B cell (primary cell): Measurements from ENCODE around the gene ATP8B3. TPM values are rescaled to one million over a fixed set of nuclear protein-coding genes. Genes with fewer than 3 reads are reported as not detected.

Source experiments
- ATAC-seq: fragments of 200-7000 bp; cut with Tn5 transposase; one replicate; pipeline ENCODE4 v1.10.0; 2021; ENCODE audit warnings: low read depth, mild to moderate bottlenecking, moderate number of reproducible peaks, moderate library complexity
- CTCF ChIA-PET: fragments of 350-600 bp; sonication (Branson Sonifier 250); formaldehyde crosslinking; loops from one replicate; lab custom pipeline; 2021; ENCODE audit warnings: antibody characterized with exemption, inconsistent platforms; lab: Charles Lee
- POLR2A ChIA-PET: fragments of 350-600 bp; sonication (Branson Sonifier 250); formaldehyde crosslinking; loops from one replicate; lab custom pipeline; 2021; ENCODE audit warnings: antibody characterized with exemption; lab: Charles Lee
- DNase-seq: peaks from one replicate; pipeline ENCODE4 v3.0.0; 2013
- H2AFZ ChIP-seq: 2 replicates; pipeline ENCODE4 v1.6.1; 2012; ENCODE audit warnings: mild to moderate bottlenecking, low read depth, low read length; ENCODE audit not compliant: insufficient read depth, poor library complexity, severe bottlenecking
- H3K27ac ChIP-seq, 2 donors: 1 replicate in 1 of 2; 2 replicates in 1 of 2; pipeline ENCODE4 v1.5.1; 2012 to 2013; ENCODE audit warnings: low read length in 2 of 2, mild to moderate bottlenecking in 2 of 2, moderate library complexity in 1 of 2
- H3K27me3 ChIP-seq, 4 experiments: fragments of 200-600 bp in 1 of 4; sonication (generic) in 1 of 4; replicated peaks in 1 of 4; 1 replicate in 2 of 4; 2 replicates in 2 of 4; pipeline versions ENCODE4 v1.6.1 to v1.7.0; 2013 to 2016; ENCODE audit warnings: low read length in 3 of 4, mild to moderate bottlenecking in 2 of 4, mixed read lengths in 1 of 4, moderate library complexity in 1 of 4; ENCODE audit not compliant: insufficient read depth in 4 of 4, control insufficient read depth in 3 of 4; ENCODE audit errors: control extremely low read depth in 1 of 4
- H3K36me3 ChIP-seq, 2 experiments: replicated peaks in 1 of 2; 1 replicate in 1 of 2; 2 replicates in 1 of 2; pipeline versions ENCODE4 v1.6.1 to v1.7.1; 2013; ENCODE audit warnings: low read length in 1 of 2; ENCODE audit not compliant: insufficient read depth in 2 of 2, control insufficient read depth in 1 of 2; ENCODE audit errors: control extremely low read depth in 1 of 2, extremely low read depth in 1 of 2
- H3K4me1 ChIP-seq, 2 donors: fragments of 200-600 bp in 1 of 2; sonication (generic) in 1 of 2; 1 replicate in 1 of 2; 2 replicates in 1 of 2; pipeline versions ENCODE4 v1.5.1 to v1.6.1; 2013 to 2017; ENCODE audit warnings: low read length in 2 of 2; ENCODE audit not compliant: control insufficient read depth in 2 of 2, insufficient read depth in 2 of 2
- H3K4me2 ChIP-seq: replicated peaks from 2 replicates; pipeline ENCODE3; 2012; ENCODE audit warnings: mild to moderate bottlenecking, low read depth, low read length; ENCODE audit not compliant: poor library complexity, severe bottlenecking
- H3K4me3 ChIP-seq, 5 experiments: fragments of 200-600 bp in 1 of 5; sonication (generic) in 1 of 5; 1 replicate in 3 of 5; 2 replicates in 2 of 5; pipeline versions ENCODE4 v1.5.1 to v1.7.0; 2011 to 2016; ENCODE audit warnings: low read length in 4 of 5, mild to moderate bottlenecking in 4 of 5, low read depth in 2 of 5, control low read depth in 1 of 5, moderate library complexity in 1 of 5; ENCODE audit not compliant: insufficient read depth in 1 of 5; ENCODE audit errors: control extremely low read depth in 1 of 5, extremely low read depth in 1 of 5
- H3K79me2 ChIP-seq: fragments of 200-600 bp; sonication (generic); one replicate; pipeline ENCODE4 v1.6.0; 2016; ENCODE audit warnings: low read length; ENCODE audit not compliant: control insufficient read depth, insufficient read depth
- H3K9ac ChIP-seq: fragments of 200-600 bp; sonication (generic); 2 replicates; pipeline ENCODE4 v1.6.1; 2017; ENCODE audit warnings: mild to moderate bottlenecking, low read length, moderate library complexity
- H3K9me3 ChIP-seq, 3 donors: one replicate each; pipeline versions ENCODE4 v1.6.1 to v1.7.1; 2013; ENCODE audit warnings: low read length in 2 of 3; ENCODE audit not compliant: control insufficient read depth in 2 of 3, insufficient read depth in 1 of 3; ENCODE audit errors: control extremely low read depth in 1 of 3
- H4K20me1 ChIP-seq: 2 replicates; pipeline ENCODE4 v1.6.0; 2012; ENCODE audit warnings: mild to moderate bottlenecking, low read length; ENCODE audit not compliant: insufficient read depth, control insufficient read depth, poor library complexity, severe bottlenecking
- H3K27ac Mint-ChIP-seq: one replicate; pipeline ENCODE4 v1.8.0; 2021; ENCODE audit warnings: mixed read lengths
- H3K27me3 Mint-ChIP-seq: one replicate; pipeline ENCODE4 v1.8.0; 2021; ENCODE audit warnings: mixed read lengths
- H3K4me1 Mint-ChIP-seq: one replicate; pipeline ENCODE4 v1.8.0; 2021; ENCODE audit warnings: mixed read lengths
- H3K4me3 Mint-ChIP-seq: one replicate; pipeline ENCODE4 v1.8.0; 2021; ENCODE audit warnings: mixed read lengths
- H3K9me3 Mint-ChIP-seq: one replicate; pipeline ENCODE4 v1.8.0; 2022; ENCODE audit warnings: mixed read lengths; ENCODE audit not compliant: insufficient read depth
- EZH2 ChIP-seq: IDR thresholded peaks from 2 replicates; pipeline ENCODE4 v1.6.1; 2012; ENCODE audit warnings: borderline replicate concordance, low read depth, mild to moderate bottlenecking, moderate library complexity, low read length; ENCODE audit not compliant: insufficient read depth, poor library complexity, severe bottlenecking
- whole genome bisulfite sequencing: methylation state at CpG from one replicate; pipeline ENCODE4 v1.1.5; 2013; ENCODE audit warnings: missing lambda C conversion rate; ENCODE audit not compliant: insufficient coverage; 5-methylcytosine and 5-hydroxymethylcytosine counted together
- intact Hi-C: fragments of 100-400 bp; cut with micrococcal nuclease; formaldehyde crosslinking; loops from one replicate; pipeline ENCODE4 v1.10.0; 2022
- polyA plus RNA-seq: library from polyadenylated mRNA; depleted of rRNA; stranded (reverse); fragments of >200 nt; gene quantifications from 2 replicates; pipeline ENCODE4 v1.2.3, GENCODE V29; 2012
- total RNA-seq, 2 donors: library from RNA; stranded (reverse); fragments of 120-200 nt in 1 of 2; gene quantifications; 1 replicate in 1 of 2; 2 replicates in 1 of 2; pipeline versions ENCODE4 v1.2.3 to v1.2.4, GENCODE V29; 2013 to 2022
- TF ChIP-seq, protein P1 (sequence below): fragments of 200-600 bp; IDR thresholded peaks from one replicate; pipeline ENCODE4 v1.8.0; 2022; ENCODE audit warnings: antibody characterized with exemption, mild to moderate bottlenecking

Gene ATP8B3
- total and polyA plus RNA-seq, 2 donors (not counting 1 experiment from before 2014, with no cell fraction given), result 0.89 to 5.1 TPM

DNA sequence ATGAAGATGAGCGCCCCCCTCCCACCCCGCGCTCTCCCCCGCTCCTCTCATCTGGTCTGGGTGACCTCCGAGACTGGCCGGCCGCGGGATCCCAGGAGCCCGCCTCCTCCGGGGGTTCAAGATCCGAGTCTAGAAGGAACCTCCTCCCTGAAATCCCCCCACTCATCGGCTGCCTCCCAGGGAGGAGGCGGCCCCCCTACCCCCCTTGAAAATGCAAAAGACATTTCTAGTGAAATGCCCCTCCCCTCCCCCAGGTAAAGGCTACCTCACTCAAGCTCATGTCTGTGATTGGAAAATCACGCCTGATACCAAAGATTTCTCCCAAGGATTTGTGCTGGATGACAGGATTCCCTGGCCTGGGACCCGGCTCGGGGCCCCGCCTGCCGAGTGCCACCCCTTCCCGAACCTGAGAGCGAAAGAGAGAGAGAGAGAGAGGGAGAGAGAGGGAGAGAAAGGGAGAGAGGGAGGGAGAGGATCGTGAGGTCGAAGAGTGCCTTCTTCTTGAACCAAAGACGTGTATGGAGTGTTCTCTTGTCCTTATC is 35.4 kb downstream of the ATP8B3 start:
- Histone ChIP-seq H3K9ac (no peak overlapping the region), H3K27ac (no peak overlapping the region), H3K79me2 (no peaks in the 10 kb centered on the region), H3K4me2 (no peak overlapping the region), H3K9me3 (peaks cover 0 to 62% (median 3%) of the 10 kb centered on the region in 3 donors), H3K36me3 (no peaks in the 10 kb centered on the region), H3K4me3 (no peak overlapping the region), H2AFZ (no peak overlapping the region), H3K27me3 (peaks cover 0 to 80% (median 48%) of the 10 kb centered on the region in 4 experiments), H4K20me1 (no peaks in the 10 kb centered on the region), H3K4me1 (peaks cover 7 to 17% of the 10 kb centered on the region in 2 donors)
- no peak for ATAC-seq
- ChIA-PET CTCF (interaction anchor here (0.6 to 1.1 kb wide), 2 partner anchors 21 to 225 kb away, joined by 3 read pairs; no protein-coding TSS in a partner anchor), POLR2A (no interaction called here)
- DNase-seq, result no peak
- no peak for TF ChIP-seq EZH2
- TF ChIP-seq, protein P1, sequence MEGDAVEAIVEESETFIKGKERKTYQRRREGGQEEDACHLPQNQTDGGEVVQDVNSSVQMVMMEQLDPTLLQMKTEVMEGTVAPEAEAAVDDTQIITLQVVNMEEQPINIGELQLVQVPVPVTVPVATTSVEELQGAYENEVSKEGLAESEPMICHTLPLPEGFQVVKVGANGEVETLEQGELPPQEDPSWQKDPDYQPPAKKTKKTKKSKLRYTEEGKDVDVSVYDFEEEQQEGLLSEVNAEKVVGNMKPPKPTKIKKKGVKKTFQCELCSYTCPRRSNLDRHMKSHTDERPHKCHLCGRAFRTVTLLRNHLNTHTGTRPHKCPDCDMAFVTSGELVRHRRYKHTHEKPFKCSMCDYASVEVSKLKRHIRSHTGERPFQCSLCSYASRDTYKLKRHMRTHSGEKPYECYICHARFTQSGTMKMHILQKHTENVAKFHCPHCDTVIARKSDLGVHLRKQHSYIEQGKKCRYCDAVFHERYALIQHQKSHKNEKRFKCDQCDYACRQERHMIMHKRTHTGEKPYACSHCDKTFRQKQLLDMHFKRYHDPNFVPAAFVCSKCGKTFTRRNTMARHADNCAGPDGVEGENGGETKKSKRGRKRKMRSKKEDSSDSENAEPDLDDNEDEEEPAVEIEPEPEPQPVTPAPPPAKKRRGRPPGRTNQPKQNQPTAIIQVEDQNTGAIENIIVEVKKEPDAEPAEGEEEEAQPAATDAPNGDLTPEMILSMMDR, result no peak
- Mint-ChIP-seq H3K4me1 (peaks cover 5% of the 10 kb centered on the region), H3K27me3 (peaks cover 64% of the 10 kb centered on the region), H3K27ac (no peak overlapping the region), H3K9me3 (no peaks in the 10 kb centered on the region), H3K4me3 (no peak overlapping the region)
- 6% methylated on average over 16 of the region's 23 CpGs for WGBS
- intact Hi-C loops, result no loop called here

DNA sequence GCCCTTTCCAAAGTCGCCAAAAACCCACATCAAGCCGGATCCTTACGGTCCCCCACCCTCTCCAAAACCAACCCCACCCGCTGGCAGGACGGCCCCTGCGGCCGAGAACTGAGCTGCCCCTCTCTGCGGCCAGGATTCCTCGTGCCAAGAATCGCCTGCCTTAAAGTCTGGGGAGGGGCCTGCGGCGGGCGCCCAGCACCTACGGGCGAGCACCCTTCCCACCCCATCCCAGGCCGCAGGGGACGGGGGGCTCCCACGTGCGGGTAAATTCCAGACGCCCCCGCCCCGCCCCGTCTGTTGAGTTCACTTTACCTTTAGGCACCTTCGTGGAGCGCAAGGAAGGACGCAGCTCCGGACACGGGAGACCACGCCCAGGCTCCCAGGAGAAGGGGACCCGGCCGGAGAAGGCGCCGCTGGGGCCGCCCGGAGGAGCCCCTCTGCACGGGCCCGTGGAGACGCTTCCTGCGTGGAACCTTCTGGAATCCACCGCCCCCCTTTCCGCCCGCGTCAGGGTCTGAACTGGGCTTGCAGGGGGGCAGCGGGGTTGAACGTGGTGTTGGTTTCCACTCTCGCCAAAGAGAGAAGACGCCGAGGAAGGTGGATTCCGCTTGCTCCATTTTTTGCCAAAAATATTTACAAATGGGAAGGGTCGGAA is 36.0 kb downstream of the ATP8B3 start:
- Histone ChIP-seq H3K36me3 (no peaks in the 10 kb centered on the region), H4K20me1 (no peaks in the 10 kb centered on the region), H3K4me3 (no peak overlapping the region), H3K9ac (no peak overlapping the region), H3K27ac (no peak overlapping the region), H3K79me2 (no peaks in the 10 kb centered on the region), H3K27me3 (peaks cover 0 to 82% (median 52%) of the 10 kb centered on the region in 4 experiments), H3K9me3 (peaks cover 0 to 61% (median 5%) of the 10 kb centered on the region in 3 donors), H3K4me1 (peaks cover 7 to 17% of the 10 kb centered on the region in 2 donors), H2AFZ (no peak overlapping the region), H3K4me2 (peak overlapping the region; percentile 8)
- ChIA-PET POLR2A (no interaction called here), CTCF (interaction anchor here (0.6 to 1.1 kb wide), 2 partner anchors 22 to 224 kb away, joined by 3 read pairs; no protein-coding TSS in a partner anchor)
- 9% methylated on average over 46 of the region's 50 CpGs for whole genome bisulfite sequencing
- Mint-ChIP-seq H3K4me1 (peaks cover 5% of the 10 kb centered on the region), H3K9me3 (peaks cover 2% of the 10 kb centered on the region), H3K27ac (no peak overlapping the region), H3K4me3 (no peak overlapping the region), H3K27me3 (peaks cover 67% of the 10 kb centered on the region)
- DNase-seq (no peak), ATAC-seq (no peak)
- intact Hi-C loops, result no loop called here
- no peak for TF ChIP-seq EZH2
- TF ChIP-seq, protein P1, result no peak
